ENCODE measurements around the gene HOXA4. TPM values are rescaled to one million over a fixed set of nuclear protein-coding genes. Genes with fewer than 3 reads are reported as not detected.
A peak's percentile ranks its signal among the peaks of the same experiment; 100 is the strongest.

HOXA4 gene
- total and polyA plus RNA-seq, 12 donors: 0.20 to 1.2 (median 0.59) TPM; not detected in 4

DNA sequence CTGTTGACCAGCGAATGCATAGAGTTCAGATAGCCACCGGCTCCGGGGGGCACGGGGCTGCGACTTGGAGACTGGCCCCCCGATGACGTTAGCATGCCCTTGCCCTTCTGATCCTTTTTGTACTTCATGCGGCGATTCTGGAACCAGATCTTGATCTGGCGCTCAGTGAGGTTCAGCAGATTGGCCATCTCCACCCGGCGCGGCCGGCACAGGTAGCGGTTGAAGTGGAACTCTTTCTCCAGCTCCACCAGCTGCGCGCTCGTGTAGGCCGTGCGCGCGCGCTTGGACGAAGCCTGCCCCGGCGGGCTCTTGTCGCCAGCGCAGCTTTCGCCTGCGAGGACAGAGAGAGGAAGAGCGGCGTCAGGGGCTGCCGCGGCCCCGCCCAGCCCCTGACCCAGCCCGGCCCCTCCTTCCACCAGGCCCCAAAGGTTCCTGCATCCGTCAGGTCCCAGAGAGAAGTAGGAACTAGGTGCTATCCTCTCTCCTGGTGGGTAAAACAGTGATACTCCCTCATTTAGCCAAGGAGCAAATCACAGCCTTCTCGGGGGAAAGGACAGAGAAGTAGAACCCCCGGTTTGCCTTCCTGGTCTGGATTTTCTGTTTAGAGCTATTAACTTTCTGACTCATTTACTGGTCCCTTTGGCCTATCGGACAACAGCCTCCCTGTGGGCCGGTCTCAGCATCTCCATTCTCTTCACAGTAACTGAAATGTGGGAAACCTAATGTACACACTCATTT, 22.0 kb downstream of the HOXA4 start:
- Histone ChIP-seq H3K4me1 (peaks cover 0 to 39% (median 5%) of the 10 kb centered on the region in 9 donors), H3K4me3 (peak overlapping the region in 2 of 10 donors; percentile 21 to 45), H3K27me3 (peaks cover 29 to 100% (median 100%) of the 10 kb centered on the region in 7 donors), H3K27ac (peak overlapping the region in 6 of 10 donors; percentile 19 to 86 (median 54)), H3K36me3 (no peaks in the 10 kb centered on the region), H3K9me3 (no peaks in the 10 kb centered on the region)
- 11 to 12% methylated on average over 41 of the region's 41 CpGs for WGBS, 2 donors
- ATAC-seq: peak in 5 of 8 donors; percentile 22 to 73 (median 57)
- TF ChIP-seq, protein P1, sequence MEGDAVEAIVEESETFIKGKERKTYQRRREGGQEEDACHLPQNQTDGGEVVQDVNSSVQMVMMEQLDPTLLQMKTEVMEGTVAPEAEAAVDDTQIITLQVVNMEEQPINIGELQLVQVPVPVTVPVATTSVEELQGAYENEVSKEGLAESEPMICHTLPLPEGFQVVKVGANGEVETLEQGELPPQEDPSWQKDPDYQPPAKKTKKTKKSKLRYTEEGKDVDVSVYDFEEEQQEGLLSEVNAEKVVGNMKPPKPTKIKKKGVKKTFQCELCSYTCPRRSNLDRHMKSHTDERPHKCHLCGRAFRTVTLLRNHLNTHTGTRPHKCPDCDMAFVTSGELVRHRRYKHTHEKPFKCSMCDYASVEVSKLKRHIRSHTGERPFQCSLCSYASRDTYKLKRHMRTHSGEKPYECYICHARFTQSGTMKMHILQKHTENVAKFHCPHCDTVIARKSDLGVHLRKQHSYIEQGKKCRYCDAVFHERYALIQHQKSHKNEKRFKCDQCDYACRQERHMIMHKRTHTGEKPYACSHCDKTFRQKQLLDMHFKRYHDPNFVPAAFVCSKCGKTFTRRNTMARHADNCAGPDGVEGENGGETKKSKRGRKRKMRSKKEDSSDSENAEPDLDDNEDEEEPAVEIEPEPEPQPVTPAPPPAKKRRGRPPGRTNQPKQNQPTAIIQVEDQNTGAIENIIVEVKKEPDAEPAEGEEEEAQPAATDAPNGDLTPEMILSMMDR (IDR thresholded peaks at IDR 0.05): no peak
- no peak for DNase-seq
- intact Hi-C loops (cut with DNase I): no loop called here

DNA sequence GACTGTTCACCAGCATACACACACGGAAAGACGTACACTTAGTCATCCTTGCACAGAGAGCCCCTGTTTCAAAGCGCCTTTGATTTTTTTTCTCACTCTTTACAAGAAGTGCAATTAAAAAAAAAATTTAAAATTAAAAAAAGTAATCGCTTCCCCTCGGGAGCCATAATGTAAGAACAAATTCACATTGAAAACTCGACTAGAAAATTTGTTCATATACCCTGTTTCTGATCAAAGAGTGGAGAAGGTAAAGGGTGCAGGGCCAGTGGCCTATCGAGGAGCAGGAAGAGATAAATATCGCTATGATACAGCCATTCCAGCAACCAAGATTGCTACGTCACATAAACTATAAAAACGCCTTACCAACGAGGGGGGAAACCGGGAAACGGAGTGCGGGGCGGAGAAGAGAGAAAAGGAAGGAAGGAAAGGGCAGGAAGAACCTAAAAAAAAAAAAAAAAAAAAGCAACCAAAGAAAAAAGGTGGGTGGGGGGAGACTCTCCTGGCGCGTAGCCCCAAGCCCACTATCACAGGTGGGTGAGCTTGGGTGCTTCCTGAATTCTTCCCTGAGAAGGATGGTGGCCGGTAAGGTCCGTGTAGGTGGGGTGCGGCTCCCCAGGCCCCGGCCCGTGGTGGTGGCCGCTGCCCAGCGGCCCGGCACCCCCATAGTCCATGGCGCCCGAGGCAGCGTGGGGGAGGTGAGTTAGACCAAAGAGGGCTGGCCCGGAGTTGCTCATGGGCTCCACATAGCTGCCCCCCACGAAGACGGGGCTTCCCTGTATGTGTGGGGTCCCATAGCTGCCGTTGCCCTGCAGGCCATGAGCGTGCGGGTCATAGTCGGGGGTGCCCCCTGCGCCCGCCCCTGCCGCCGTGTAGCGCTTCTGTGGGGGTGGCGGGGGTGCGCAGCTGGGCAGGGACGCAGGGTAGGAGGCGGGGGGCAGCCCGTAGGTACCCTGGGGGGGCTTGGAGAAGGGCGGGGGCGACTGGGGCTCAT, 22.9 kb downstream of the HOXA4 start:
- no peak for DNase-seq
- Histone ChIP-seq H3K27me3 (peaks cover 26 to 100% (median 100%) of the 10 kb centered on the region in 7 donors), H3K4me1 (peaks cover 0 to 41% (median 5%) of the 10 kb centered on the region in 9 donors), H3K4me3 (peak overlapping the region in 6 of 10 donors; percentile 8 to 45 (median 22)), H3K36me3 (no peaks in the 10 kb centered on the region), H3K9me3 (no peaks in the 10 kb centered on the region), H3K27ac (peak overlapping the region in 6 of 10 donors; percentile 19 to 86 (median 52))
- no peak for ATAC-seq
- intact Hi-C loops (cut with DNase I): no loop called here
- WGBS, 2 donors: 10 to 16% methylated on average over 47 of the region's 47 CpGs
- TF ChIP-seq, protein P1 (IDR thresholded peaks at IDR 0.05): no peak

DNA sequence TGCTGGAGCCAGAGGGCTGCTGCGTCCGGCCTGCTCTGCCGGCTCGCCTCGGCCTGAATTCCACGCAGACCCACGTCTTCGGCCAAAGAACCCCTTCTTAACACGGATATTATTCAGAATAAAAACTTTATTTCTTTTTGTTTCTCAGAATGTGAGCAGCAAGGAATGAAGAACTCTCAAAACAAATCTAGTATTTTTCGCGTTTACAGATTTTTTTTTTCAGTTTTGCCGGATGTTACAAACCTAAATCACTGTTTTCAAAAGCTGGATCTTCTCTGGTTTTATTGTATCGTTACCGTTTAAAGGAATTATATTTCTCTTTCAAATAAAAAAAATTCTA, 23.7 kb downstream of the HOXA4 start:
- H3K27ac ChIP-seq: peak overlapping the region in 7 of 10 donors; percentile 19 to 86 (median 58)
- no peaks in the 10 kb centered on the region for H3K9me3 ChIP-seq
- TF ChIP-seq, protein P1 (IDR thresholded peaks at IDR 0.05): no peak
- DNase-seq (no peak), ATAC-seq (no peak)
- peaks cover 33 to 100% (median 100%) of the 10 kb centered on the region in 7 donors for H3K27me3 ChIP-seq
- 17 to 23% methylated on average over 14 of the region's 14 CpGs for WGBS, 2 donors
- H3K4me1 ChIP-seq: peaks cover 0 to 47% (median 6%) of the 10 kb centered on the region in 9 donors
- peak overlapping the region in 7 of 10 donors; percentile 10 to 45 (median 25) for H3K4me3 ChIP-seq
- intact Hi-C loops (cut with DNase I): no loop called here
- no peaks in the 10 kb centered on the region for H3K36me3 ChIP-seq

Measured in heart right ventricle (tissue), 16 donors.